Stimulated activated naive B cell treated with anti-CD40 and anti-IgM and Interleukin-4, amounts not matched to agents 10 μg/mL and 1 μg/mL and 100 μg/mL, for 72 hours (primary cell): ENCODE results near the gene CALR.
A peak's percentile ranks its signal among the peaks of the same experiment; 100 is the strongest.
"Not testable (repeated sequence)": the region's sequence is repeated elsewhere in the genome, so short reads cannot be mapped to it uniquely, and the experiment has no call there.

Experiments
- ATAC-seq, 2 donors: fragments of 150-1000 bp; cut with Tn5 transposase; replicated peaks; 2 replicates each; pipeline ENCODE4 v1.10.0; 2021; ENCODE audit warnings: moderate library complexity in 1 of 2
- DNase-seq: peaks from one replicate; pipeline ENCODE4 v3.0.0; 2021
- H3K27ac Mint-ChIP-seq: one replicate; pipeline ENCODE4 v1.8.0; 2022; ENCODE audit warnings: mild to moderate bottlenecking, mixed read lengths
- H3K27me3 Mint-ChIP-seq, 2 donors: one replicate each; pipeline ENCODE4 v1.8.0; 2022; ENCODE audit warnings: mixed read lengths in 2 of 2
- H3K36me3 Mint-ChIP-seq, 2 donors: one replicate each; pipeline ENCODE4 v1.8.0; 2022; ENCODE audit warnings: mixed read lengths in 2 of 2, mild to moderate bottlenecking in 1 of 2
- H3K4me1 Mint-ChIP-seq, 2 donors: one replicate each; pipeline ENCODE4 v1.8.0; 2022; ENCODE audit warnings: mixed read lengths in 2 of 2, mild to moderate bottlenecking in 1 of 2
- H3K4me3 Mint-ChIP-seq, 2 donors: one replicate each; pipeline ENCODE4 v1.8.0; 2022; ENCODE audit warnings: mild to moderate bottlenecking in 2 of 2, mixed read lengths in 2 of 2, moderate library complexity in 1 of 2
- H3K9me3 Mint-ChIP-seq, 2 donors: one replicate each; pipeline ENCODE4 v1.8.0; 2022; ENCODE audit warnings: mixed read lengths in 2 of 2, mild to moderate bottlenecking in 1 of 2

Gene CALR

DNA sequence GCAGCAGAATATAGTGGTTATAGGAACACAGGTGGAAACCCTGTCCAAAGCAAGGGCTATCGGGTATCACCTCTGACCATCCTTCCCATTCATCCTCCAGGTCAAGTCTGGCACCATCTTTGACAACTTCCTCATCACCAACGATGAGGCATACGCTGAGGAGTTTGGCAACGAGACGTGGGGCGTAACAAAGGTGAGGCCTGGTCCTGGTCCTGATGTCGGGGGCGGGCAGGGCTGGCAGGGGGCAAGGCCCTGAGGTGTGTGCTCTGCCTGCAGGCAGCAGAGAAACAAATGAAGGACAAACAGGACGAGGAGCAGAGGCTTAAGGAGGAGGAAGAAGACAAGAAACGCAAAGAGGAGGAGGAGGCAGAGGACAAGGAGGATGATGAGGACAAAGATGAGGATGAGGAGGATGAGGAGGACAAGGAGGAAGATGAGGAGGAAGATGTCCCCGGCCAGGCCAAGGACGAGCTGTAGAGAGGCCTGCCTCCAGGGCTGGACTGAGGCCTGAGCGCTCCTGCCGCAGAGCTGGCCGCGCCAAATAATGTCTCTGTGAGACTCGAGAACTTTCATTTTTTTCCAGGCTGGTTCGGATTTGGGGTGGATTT lies 5.1 kb downstream of the CALR start:
- H3K36me3 Mint-ChIP-seq: peaks cover 71 to 80% of the 10 kb centered on the region in 2 donors
- peaks cover 52 to 81% of the 10 kb centered on the region in 2 donors for H3K4me1 Mint-ChIP-seq
- ATAC-seq: no peak
- peaks cover 0 to 1% of the 10 kb centered on the region in 2 donors for H3K9me3 Mint-ChIP-seq
- H3K27ac Mint-ChIP-seq: peak overlapping the region; percentile 86
- H3K27me3 Mint-ChIP-seq: no peaks in the 10 kb centered on the region
- peak overlapping the region; percentile 63 to 68 for H3K4me3 Mint-ChIP-seq
- DNase-seq: no peak

DNA sequence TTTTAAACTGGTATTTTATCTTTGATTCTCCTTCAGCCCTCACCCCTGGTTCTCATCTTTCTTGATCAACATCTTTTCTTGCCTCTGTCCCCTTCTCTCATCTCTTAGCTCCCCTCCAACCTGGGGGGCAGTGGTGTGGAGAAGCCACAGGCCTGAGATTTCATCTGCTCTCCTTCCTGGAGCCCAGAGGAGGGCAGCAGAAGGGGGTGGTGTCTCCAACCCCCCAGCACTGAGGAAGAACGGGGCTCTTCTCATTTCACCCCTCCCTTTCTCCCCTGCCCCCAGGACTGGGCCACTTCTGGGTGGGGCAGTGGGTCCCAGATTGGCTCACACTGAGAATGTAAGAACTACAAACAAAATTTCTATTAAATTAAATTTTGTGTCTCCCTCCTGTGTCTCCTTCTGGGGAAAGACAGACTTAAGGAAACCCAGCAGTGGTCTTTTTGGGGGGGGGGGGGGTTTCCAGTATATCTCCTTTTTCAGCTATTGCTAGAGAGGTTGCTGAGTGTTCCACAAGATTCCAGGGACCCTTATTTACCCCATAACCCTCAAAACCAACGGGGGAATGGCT lies 5.8 kb downstream of the CALR start:
- H3K27me3 Mint-ChIP-seq: no peaks in the 10 kb centered on the region
- DNase-seq: no peak
- H3K4me1 Mint-ChIP-seq: peaks cover 48 to 77% of the 10 kb centered on the region in 2 donors
- H3K36me3 Mint-ChIP-seq: peaks cover 65 to 75% of the 10 kb centered on the region in 2 donors
- H3K9me3 Mint-ChIP-seq: peaks cover 0 to 1% of the 10 kb centered on the region in 2 donors
- ATAC-seq: no peak
- H3K27ac Mint-ChIP-seq: peak overlapping the region; percentile 99
- peak overlapping the region; percentile 62 to 98 for H3K4me3 Mint-ChIP-seq

DNA sequence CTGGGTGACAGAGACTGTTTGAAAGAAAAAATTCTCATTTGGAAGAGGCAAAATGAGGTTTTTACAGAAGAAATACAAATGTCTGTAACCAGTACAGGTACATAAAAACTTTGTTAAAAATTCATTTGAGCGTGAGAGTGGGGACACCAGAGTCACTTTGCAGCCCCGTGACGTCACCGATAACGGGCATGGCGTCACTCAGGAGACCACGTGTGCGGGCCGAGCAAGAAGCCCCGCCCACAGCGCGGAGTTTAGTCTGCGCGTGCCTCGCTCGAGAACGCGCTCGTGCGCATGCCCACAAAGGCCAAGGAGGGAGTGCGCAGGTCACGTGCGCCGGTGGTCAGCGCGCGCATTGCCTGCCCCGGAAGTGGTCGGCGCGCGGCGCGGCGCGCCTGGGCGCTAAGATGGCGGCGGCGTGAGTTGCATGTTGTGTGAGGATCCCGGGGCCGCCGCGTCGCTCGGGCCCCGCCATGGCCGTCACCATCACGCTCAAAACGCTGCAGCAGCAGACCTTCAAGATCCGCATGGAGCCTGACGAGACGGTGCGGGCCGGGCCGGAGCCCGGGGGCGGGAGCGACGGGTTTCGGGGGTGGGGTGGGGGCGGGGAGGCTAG lies 7.2 kb downstream of the CALR start, which contains the start of gene RAD23A:
TSS of gene RAD23A (plus strand) at position 384 of the 613 bp plus-strand sequence. CDS start at position 471, 87 bp downstream.
- peaks cover 0 to 1% of the 10 kb centered on the region in 2 donors for H3K9me3 Mint-ChIP-seq
- no peaks in the 10 kb centered on the region for H3K27me3 Mint-ChIP-seq
- H3K36me3 Mint-ChIP-seq: peaks cover 61 to 74% of the 10 kb centered on the region in 2 donors
- ATAC-seq (peak; percentile 80 to 86), DNase-seq (peak; percentile 96)
- H3K27ac Mint-ChIP-seq: peak within 1 kb of the TSS; percentile 99
- peaks cover 41 to 75% of the 10 kb centered on the region in 2 donors for H3K4me1 Mint-ChIP-seq
- H3K4me3 Mint-ChIP-seq: peak within 1 kb of the TSS; percentile 97 to 98

DNA sequence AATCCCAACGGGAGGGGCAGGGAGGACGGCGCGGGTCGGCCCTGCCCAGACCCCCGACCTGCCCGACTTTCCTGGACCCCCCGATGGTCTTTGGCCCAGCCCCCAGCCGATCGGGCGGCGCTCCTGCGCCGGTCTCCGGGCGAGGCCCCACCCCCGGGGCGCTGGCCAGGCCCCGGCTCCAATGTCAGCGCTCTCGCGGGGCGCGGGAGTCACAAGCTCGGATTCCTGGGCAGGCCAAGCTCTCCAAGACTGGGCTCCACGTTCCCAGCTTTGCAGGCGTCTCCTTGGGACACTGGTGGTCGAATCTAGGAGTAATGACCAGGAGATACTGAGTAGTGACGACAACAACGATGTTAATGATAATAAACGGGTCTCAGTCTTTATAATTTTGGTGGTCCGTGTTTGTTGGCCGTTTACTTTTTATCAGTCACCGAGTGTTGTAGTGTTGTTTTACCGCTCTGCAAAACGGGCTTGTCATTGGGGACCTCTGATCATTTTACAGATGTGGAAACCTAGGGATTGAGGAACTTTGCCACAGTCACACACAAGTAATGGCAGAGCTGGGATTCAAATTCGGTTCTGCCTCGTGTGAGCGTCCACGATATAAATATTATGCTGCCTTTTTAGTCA lies 7.8 kb downstream of the CALR start:
- no peaks in the 10 kb centered on the region for H3K27me3 Mint-ChIP-seq
- DNase-seq: peak; percentile 48

DNA sequence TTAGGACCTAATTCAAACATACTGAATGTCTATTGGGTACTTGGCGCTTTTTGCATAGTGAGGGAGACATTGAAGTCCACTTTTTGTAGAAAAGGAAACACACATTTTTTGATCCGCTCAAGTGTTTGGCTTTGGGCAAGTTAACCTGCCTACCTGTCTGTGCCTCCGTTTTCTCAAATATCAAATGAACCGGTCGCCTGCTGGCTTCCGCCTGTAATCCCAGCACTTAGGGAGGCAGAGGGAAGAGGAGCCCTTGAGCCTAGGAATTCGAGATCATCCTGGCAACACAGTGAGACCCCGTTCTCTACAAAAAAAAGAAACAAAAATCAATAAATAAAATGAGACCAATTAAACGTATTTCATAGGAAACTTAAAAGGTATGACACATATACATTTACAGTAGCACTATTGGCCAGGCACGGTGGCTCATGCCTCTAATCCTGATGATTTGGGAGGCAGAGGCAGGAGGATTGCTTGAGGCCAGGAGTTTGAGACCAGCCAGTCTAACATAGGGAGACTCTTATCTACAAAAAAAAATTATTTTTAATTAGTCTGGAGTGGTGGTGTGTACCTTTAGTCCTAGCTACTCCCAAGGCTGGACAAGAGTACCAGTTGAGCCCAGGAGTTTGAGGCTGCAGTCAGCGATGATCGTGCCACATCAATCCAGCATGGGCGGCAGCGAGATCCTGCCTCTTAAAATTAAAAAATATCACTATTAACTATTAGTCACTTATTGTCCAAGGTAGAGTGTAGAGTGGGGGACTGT lies 8.5 kb downstream of the CALR start:
- peaks cover 0 to 1% of the 10 kb centered on the region in 2 donors for H3K9me3 Mint-ChIP-seq
- peak overlapping the region; percentile 97 to 98 for H3K4me3 Mint-ChIP-seq
- H3K27me3 Mint-ChIP-seq: no peaks in the 10 kb centered on the region
- H3K36me3 Mint-ChIP-seq: peaks cover 60 to 74% of the 10 kb centered on the region in 2 donors
- H3K27ac Mint-ChIP-seq: peak overlapping the region; percentile 99
- DNase-seq (no peak), ATAC-seq (no peak)
- peaks cover 37 to 63% of the 10 kb centered on the region in 2 donors for H3K4me1 Mint-ChIP-seq

More for the DNA sequence above, 7.8 kb downstream of the CALR start:
- peaks cover 0 to 1% of the 10 kb centered on the region in 2 donors for H3K9me3 Mint-ChIP-seq
- peak overlapping the region; percentile 97 to 98 for H3K4me3 Mint-ChIP-seq
- H3K27ac Mint-ChIP-seq: peak overlapping the region; percentile 99
- peak; percentile 67 to 73 for ATAC-seq
- peaks cover 60 to 73% of the 10 kb centered on the region in 2 donors for H3K36me3 Mint-ChIP-seq
- peaks cover 37 to 70% of the 10 kb centered on the region in 2 donors for H3K4me1 Mint-ChIP-seq

DNA sequence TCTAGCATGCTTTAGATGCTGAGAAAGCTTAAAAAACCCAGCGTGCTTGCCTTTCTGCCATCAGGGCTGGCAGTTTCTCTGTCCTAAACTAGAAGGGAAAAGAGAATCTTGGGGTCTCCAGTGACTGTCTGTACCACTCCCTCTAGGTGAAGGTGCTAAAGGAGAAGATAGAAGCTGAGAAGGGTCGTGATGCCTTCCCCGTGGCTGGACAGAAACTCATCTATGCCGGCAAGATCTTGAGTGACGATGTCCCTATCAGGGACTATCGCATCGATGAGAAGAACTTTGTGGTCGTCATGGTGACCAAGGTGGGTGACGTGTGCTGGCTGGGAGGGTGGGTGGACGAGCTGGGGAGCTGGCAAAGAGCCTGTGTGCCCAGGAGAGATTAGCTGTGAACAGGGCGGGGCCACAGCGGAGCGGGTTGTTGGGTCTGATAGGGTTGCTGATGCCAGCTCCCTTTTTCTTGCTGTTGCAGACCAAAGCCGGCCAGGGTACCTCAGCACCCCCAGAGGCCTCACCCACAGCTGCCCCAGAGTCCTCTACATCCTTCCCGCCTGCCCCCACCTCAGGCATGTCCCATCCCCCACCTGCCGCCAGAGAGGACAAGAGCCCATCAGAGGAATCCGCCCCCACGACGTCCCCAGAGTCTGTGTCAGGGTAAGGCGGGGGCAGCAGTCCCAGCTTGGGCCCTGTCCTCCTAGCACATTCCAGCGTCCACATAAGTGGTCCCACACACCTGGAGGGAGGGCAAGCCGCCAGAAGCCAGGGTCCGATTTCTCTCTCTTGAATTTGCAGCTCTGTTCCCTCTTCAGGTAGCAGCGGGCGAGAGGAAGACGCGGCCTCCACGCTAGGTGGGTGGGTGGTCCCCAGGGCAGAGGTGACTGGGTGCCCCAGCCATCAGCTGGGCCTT lies 9.5 kb downstream of the CALR start:
- H3K4me3 Mint-ChIP-seq: no peak overlapping the region
- no peak for ATAC-seq
- peak overlapping the region; percentile 62 for H3K27ac Mint-ChIP-seq

DNA sequence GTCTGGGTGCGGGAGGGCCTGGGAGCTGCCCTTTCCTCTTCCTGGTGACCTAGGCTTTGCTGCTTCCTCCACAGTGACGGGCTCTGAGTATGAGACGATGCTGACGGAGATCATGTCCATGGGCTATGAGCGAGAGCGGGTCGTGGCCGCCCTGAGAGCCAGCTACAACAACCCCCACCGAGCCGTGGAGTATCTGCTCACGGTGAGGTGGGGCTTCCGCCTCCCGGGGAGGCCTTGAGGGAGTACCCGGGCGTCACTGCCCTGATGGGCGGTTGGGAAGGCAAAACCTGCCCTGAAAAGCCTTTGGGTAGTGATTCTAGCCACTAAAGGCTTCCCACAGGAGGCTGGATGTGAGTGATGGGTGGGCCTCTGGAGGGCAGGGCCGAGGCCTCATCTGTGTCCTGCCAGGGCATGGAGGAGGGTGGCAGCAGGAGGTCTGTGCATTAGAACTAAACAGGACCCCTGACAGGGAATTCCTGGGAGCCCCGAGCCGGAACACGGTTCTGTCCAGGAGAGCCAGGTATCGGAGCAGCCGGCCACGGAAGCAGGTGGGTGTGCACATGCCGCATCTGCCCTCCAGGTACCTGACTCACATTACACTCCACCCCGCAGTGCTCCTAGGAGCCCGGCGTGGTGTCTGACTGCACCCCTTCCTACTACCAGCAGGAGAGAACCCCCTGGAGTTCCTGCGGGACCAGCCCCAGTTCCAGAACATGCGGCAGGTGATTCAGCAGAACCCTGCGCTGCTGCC lies 10.4 kb downstream of the CALR start:
- Mint-ChIP-seq H3K9me3 (peaks cover 0 to 1% of the 10 kb centered on the region in 2 donors), H3K27me3 (no peaks in the 10 kb centered on the region), H3K36me3 (peaks cover 56 to 70% of the 10 kb centered on the region in 2 donors), H3K4me1 (peaks cover 36 to 60% of the 10 kb centered on the region in 2 donors), H3K4me3 (no peak overlapping the region), H3K27ac (peak overlapping the region; percentile 69)
- ATAC-seq (no peak), DNase-seq (no peak)

More for the DNA sequence above, 9.5 kb downstream of the CALR start:
- Mint-ChIP-seq H3K9me3 (peaks cover 0 to 1% of the 10 kb centered on the region in 2 donors), H3K4me1 (peaks cover 38 to 60% of the 10 kb centered on the region in 2 donors), H3K27me3 (no peaks in the 10 kb centered on the region), H3K36me3 (peaks cover 59 to 71% of the 10 kb centered on the region in 2 donors)
- DNase-seq: no peak

DNA sequence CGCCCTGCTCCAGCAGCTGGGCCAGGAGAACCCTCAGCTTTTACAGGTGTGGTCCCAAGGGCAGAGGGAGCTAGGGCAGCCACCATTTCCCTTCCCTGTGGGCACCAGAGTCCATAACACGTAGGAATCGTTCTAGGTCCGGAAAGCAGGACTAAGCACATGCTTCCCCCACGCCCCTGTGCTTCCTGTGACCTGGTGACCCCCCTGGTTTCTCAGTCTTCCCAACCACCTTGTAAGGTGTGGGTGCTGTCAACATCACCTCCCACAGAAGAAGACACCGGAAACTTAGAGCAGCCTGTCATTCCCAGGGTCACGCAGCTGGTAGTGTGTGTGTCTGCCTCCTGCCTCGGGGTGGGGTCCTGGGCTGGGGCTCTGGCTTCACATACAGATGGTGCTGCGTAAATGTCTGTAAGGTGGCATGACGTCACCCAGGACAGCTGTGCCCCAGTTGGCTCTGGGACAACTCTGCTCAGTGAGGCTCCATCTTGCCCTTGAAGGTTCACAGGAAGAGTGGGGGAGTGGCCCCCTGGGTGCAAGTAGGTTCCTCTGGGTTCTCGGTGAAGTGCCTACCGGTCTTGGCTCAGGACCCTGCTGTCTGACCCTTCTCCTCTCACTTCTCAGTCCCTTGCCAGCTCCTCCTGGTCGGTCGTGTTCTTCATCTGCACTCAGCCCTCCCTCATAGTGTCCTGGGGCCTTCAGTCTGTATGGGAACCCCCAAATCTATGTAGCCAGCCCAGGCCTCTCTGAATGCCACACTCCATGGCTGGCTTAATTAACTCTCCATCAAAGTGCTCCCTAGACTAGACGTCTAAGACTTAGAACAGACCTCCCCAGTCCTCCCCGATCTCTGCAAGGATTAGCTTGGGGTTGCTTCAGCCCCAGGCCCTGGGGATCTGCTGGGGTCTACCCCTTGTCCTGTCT lies 11.2 kb downstream of the CALR start:
- Mint-ChIP-seq H3K4me3 (no peak overlapping the region), H3K9me3 (peaks cover 0 to 1% of the 10 kb centered on the region in 2 donors), H3K27me3 (no peaks in the 10 kb centered on the region), H3K36me3 (peaks cover 57 to 70% of the 10 kb centered on the region in 2 donors), H3K27ac (peak overlapping the region; percentile 80), H3K4me1 (peaks cover 41 to 60% of the 10 kb centered on the region in 2 donors)
- DNase-seq (no peak), ATAC-seq (no peak)

DNA sequence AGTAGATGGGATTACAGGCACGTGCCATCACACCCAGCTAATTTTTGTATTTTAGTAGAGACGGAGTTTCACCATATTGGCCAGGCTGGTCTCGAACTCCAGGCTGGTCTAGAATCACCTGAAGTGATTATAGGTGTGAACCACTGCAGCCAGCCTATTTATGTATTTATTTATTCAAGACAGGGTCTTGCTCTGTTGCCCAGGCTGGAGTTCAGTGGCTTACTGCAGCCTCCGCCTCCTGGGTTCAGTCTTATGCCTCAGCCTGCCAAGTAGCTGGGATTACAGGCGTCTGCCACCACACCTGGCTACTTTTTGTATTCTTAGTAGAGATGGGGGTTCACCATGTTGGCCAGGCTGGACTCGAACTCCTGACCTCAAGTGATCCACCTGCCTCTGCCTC lies 13.6 kb downstream of the CALR start:
- ATAC-seq, H3K9me3 Mint-ChIP-seq, H3K27me3 Mint-ChIP-seq, H3K4me3 Mint-ChIP-seq, DNase-seq: not testable (repeated sequence)
- H3K4me1 Mint-ChIP-seq: peaks cover 46 to 60% of the 10 kb centered on the region in 2 donors
- peak overlapping the region; percentile 44 for H3K27ac Mint-ChIP-seq
- peaks cover 45 to 69% of the 10 kb centered on the region in 2 donors for H3K36me3 Mint-ChIP-seq

DNA sequence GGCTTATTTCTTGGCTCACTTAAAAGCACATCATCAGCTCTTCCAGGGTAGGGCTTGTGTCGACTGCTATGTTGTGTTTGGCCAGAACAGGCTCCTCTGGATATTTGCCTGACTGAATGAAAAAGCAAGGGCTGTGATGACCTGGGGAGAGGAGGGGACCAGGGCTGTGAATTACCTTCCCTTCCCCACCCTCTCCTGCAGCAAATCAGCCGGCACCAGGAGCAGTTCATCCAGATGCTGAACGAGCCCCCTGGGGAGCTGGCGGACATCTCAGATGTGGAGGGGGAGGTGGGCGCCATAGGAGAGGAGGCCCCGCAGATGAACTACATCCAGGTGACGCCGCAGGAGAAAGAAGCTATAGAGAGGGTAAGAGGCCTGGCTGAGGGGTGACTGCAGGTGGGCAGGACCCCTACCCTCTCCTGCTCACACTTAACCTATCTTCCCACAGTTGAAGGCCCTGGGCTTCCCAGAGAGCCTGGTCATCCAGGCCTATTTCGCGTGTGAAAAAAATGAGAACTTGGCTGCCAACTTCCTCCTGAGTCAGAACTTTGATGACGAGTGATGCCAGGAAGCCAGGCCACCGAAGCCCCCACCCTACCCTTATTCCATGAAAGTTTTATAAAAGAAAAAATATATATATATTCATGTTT lies 14.2 kb downstream of the CALR start:
- no peak overlapping the region for H3K4me3 Mint-ChIP-seq
- no peaks in the 10 kb centered on the region for H3K27me3 Mint-ChIP-seq
- H3K27ac Mint-ChIP-seq: peak overlapping the region; percentile 69

DNA sequence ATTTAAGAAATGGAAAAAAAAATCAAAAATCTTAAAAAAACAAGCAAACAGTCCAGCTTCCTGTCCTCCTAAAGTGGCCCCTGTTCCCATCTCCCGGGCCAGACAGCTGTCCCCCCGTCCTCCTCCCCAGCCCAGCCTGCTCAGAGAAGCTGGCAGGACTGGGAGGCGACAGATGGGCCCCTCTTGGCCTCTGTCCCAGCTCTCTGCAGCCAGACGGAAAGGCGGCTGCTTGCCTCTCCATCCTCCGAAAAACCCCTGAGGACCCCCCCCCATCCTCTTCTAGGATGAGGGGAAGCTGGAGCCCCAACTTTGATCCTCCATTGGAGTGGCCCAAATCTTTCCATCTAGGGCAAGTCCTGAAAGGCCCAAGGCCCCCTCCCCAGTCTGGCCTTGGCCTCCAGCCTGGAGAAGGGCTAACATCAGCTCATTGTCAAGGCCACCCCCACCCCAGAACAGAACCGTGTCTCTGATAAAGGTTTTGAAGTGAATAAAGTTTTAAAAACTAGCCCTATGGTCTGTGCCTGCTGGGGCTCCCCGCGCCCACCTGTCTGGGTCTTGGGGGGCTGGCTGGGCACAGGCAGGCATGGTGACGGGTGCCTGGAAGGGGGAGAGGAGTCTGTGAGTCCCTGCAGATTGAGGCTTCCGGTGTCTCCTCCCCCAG lies 14.9 kb downstream of the CALR start:
- ATAC-seq (no peak), DNase-seq (no peak)
- H3K4me1 Mint-ChIP-seq: peaks cover 42 to 57% of the 10 kb centered on the region in 2 donors
- H3K4me3 Mint-ChIP-seq: no peak overlapping the region
- H3K27me3 Mint-ChIP-seq: no peaks in the 10 kb centered on the region
- H3K36me3 Mint-ChIP-seq: peaks cover 40 to 64% of the 10 kb centered on the region in 2 donors
- no peaks in the 10 kb centered on the region for H3K9me3 Mint-ChIP-seq
- peak overlapping the region; percentile 93 for H3K27ac Mint-ChIP-seq

More for the DNA sequence above, 14.2 kb downstream of the CALR start:
- H3K4me1 Mint-ChIP-seq: peaks cover 46 to 60% of the 10 kb centered on the region in 2 donors
- DNase-seq (no peak), ATAC-seq (no peak)
- H3K36me3 Mint-ChIP-seq: peaks cover 45 to 68% of the 10 kb centered on the region in 2 donors
- H3K9me3 Mint-ChIP-seq: no peaks in the 10 kb centered on the region
